ENCODE results near the gene IL16. TPM values are rescaled to one million over a fixed set of nuclear protein-coding genes. Genes with fewer than 3 reads are reported as not detected.

The IL16 gene
- total RNA-seq, 1 experiment from 2014 or later, result 0.81 TPM

DNA sequence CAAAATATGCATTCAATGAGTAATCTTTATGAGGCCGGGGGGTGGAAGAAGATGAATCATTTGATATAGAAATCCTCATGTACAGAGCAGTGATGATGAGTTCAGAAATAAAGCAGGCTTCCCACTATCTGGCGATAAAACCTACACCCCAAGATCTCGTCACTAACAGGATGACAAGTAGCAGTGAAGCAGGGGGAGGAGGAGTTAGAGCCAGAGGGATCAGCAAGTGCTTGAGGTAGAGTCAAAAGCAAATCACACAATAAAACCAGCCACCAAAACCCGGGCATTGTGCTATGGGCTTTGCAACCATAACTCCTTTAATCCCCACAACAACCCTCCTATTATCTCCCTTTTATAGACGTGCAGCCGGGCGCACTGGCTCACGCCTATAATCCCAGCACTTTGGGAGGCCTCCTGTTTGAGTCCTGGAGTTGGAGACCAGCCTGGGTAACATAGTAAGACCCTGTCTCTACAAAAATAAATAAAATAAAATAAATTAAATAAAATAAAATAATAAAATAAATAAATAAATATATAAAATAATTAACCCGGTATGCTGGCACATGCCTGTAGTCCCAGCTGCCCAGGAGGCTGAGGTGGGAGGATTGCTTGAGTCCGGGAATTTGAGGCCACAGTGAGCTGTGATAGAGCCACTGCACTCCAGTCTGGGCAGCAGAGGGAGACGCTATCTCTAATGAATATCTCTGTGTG is 74.3 kb downstream of the IL16 start:
- RAD21 ChIA-PET (ENCODE audit: low non-redundant PET in 1 of 2, low total read pairs in 2 of 2, uncharacterized antibody in 2 of 2, unreplicated experiment in 2 of 2), result no interaction called here
- Histone ChIP-seq H3K9me3 (ENCODE audit: control insufficient read depth in 1 of 2, insufficient read depth in 1 of 2, low read depth in 1 of 2, low read length in 2 of 2) (no peaks in the 10 kb centered on the region), H3K4me3 (replicated peaks in 1 of 2; ENCODE audit: low read depth in 1 of 2, low read length in 2 of 2) (no peak overlapping the region), H3K9me2 (ENCODE audit: insufficient read depth) (no peaks in the 10 kb centered on the region), H3K27ac (ENCODE audit: low read depth, low read length) (no peak overlapping the region), H3K4me1 (ENCODE audit: control insufficient read depth in 1 of 2, insufficient read depth in 2 of 2, low read length in 2 of 2) (peaks cover 6 to 13% of the 10 kb centered on the region in 2 experiments), H4K20me1 (ENCODE audit: insufficient read depth) (no peaks in the 10 kb centered on the region), H3K79me2 (ENCODE audit: insufficient read depth, low read length) (no peaks in the 10 kb centered on the region), H3K36me3 (ENCODE audit: control insufficient read depth in 1 of 2, insufficient read depth in 2 of 2, low read length in 2 of 2) (no peaks in the 10 kb centered on the region), H3K27me3 (ENCODE audit: insufficient read depth, low read length) (no peaks in the 10 kb centered on the region), H3K4me2 (ENCODE audit: low read length) (no peak overlapping the region), H2AFZ (ENCODE audit: low read depth, low read length, poor library complexity, severe bottlenecking) (no peak overlapping the region), H3K9ac (ENCODE audit: low read length) (no peak overlapping the region)
- ATAC-seq, result no peak
- no TSS peak for BruUV-seq (replicated peaks)
- POLR2A ChIA-PET, result no interaction called here
- intact Hi-C loops (cut with micrococcal nuclease), result no loop called here
- no peak for DNase-seq (ENCODE audit: low read depth, low spot score)
- CTCF ChIA-PET, result no interaction called here
- TF ChIP-seq, protein P1, sequence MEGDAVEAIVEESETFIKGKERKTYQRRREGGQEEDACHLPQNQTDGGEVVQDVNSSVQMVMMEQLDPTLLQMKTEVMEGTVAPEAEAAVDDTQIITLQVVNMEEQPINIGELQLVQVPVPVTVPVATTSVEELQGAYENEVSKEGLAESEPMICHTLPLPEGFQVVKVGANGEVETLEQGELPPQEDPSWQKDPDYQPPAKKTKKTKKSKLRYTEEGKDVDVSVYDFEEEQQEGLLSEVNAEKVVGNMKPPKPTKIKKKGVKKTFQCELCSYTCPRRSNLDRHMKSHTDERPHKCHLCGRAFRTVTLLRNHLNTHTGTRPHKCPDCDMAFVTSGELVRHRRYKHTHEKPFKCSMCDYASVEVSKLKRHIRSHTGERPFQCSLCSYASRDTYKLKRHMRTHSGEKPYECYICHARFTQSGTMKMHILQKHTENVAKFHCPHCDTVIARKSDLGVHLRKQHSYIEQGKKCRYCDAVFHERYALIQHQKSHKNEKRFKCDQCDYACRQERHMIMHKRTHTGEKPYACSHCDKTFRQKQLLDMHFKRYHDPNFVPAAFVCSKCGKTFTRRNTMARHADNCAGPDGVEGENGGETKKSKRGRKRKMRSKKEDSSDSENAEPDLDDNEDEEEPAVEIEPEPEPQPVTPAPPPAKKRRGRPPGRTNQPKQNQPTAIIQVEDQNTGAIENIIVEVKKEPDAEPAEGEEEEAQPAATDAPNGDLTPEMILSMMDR (IDR thresholded peaks at IDR 0.05 in 2 of 3, conservative IDR thresholded peaks at IDR 0.05 in 1 of 3; ENCODE audit: borderline replicate concordance in 1 of 3, insufficient read depth in 1 of 3, low read depth in 2 of 3, low read length in 2 of 3), result no peak
- TF ChIP-seq, protein P2, sequence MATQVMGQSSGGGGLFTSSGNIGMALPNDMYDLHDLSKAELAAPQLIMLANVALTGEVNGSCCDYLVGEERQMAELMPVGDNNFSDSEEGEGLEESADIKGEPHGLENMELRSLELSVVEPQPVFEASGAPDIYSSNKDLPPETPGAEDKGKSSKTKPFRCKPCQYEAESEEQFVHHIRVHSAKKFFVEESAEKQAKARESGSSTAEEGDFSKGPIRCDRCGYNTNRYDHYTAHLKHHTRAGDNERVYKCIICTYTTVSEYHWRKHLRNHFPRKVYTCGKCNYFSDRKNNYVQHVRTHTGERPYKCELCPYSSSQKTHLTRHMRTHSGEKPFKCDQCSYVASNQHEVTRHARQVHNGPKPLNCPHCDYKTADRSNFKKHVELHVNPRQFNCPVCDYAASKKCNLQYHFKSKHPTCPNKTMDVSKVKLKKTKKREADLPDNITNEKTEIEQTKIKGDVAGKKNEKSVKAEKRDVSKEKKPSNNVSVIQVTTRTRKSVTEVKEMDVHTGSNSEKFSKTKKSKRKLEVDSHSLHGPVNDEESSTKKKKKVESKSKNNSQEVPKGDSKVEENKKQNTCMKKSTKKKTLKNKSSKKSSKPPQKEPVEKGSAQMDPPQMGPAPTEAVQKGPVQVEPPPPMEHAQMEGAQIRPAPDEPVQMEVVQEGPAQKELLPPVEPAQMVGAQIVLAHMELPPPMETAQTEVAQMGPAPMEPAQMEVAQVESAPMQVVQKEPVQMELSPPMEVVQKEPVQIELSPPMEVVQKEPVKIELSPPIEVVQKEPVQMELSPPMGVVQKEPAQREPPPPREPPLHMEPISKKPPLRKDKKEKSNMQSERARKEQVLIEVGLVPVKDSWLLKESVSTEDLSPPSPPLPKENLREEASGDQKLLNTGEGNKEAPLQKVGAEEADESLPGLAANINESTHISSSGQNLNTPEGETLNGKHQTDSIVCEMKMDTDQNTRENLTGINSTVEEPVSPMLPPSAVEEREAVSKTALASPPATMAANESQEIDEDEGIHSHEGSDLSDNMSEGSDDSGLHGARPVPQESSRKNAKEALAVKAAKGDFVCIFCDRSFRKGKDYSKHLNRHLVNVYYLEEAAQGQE (IDR thresholded peaks at IDR 0.05; ENCODE audit: low read depth), result no peak
- TF ChIP-seq JUND (IDR thresholded peaks at IDR 0.05) (no peak), POLR2AphosphoS5 (IDR thresholded peaks at IDR 0.05; ENCODE audit: low read depth, low read length) (no peak), FOSL1 (IDR thresholded peaks at IDR 0.05; ENCODE audit: low read depth) (no peak)
- TF ChIP-seq, protein P3, sequence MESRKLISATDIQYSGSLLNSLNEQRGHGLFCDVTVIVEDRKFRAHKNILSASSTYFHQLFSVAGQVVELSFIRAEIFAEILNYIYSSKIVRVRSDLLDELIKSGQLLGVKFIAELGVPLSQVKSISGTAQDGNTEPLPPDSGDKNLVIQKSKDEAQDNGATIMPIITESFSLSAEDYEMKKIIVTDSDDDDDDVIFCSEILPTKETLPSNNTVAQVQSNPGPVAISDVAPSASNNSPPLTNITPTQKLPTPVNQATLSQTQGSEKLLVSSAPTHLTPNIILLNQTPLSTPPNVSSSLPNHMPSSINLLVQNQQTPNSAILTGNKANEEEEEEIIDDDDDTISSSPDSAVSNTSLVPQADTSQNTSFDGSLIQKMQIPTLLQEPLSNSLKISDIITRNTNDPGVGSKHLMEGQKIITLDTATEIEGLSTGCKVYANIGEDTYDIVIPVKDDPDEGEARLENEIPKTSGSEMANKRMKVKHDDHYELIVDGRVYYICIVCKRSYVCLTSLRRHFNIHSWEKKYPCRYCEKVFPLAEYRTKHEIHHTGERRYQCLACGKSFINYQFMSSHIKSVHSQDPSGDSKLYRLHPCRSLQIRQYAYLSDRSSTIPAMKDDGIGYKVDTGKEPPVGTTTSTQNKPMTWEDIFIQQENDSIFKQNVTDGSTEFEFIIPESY (IDR thresholded peaks at IDR 0.05; ENCODE audit: extremely low read depth, insufficient replicate concordance, low read length), result no peak

Data from HCT116 (cell line).